DMS53 treated with DMSO at 0.1 percent for 48 hours (cell line): ENCODE data around the gene KRT23.

ENCODE experiments used
- DNase-seq: peaks from one replicate; lab custom pipeline; 2025; ENCODE audit not compliant: unreplicated experiment; lab: John Stamatoyannopoulos, UW

KRT23 gene

DNA sequence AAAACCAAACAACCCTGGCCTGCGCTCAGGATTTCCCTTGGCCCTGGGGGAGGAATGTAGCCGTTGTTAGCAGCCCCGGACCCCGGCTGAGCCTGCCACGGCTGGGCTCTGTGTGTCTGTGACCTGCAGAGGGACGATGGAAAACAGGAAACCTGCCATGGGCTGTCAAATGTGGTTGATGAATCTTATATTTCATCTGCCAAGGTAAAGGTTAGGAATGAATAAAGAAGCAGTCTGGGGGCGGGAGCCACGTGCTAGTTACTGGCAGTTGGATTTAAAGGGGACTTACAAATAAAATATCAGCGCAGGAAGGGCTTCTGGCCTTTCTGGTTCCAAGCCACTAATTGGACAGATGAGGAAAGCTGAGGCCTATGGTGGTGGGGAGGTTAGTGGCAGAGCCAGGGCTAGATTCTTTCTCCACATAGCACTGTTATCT is at the start of gene KRT23:
Gene KRT23, minus strand, starts transcription at position 263 of the 436 bp plus-strand sequence. CDS start 1,043 bp downstream, outside the sequence.
- DNase-seq, result no peak

DNA sequence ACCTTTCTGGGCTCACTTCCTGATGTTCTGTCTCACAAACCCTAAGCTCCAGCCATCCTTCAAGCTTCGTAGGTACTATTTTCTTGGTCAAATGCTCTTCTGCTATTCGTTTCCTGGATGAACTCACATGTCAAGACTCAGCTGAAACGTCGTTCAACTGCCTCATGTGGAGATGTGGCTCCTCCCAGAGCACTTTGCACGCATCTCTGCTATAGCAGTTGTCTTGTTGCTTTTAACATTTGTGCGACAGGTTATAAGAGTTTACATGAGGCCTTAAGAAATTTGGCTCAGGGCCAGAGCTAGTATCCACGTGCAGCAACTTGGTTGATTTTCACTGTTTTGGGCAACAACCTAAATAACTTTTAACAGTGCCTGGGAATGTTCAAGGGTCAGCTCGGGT is 49.5 kb upstream of the KRT23 start:
- no peak for DNase-seq

DNA sequence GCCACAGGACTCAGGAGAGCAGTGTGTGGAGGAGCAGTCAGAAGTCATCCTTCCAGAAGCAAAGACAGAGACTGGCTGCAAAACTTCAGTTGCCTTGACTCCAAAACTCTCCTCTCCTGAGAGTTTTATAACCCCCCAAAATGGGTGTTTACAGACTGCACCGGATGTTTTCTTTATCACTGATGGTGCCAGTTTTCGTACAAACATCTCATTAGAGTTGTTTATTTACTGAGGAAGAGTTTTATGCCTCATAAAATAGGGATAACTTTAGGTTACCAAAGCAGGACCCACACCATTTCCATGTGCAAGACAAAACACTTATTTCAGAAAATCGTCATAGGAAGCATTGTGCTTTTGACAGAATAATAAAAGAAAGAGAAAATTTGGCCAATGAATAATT is 46.8 kb upstream of the KRT23 start, which contains the start of gene KRT40:
Gene KRT40, minus strand, starts transcription at position 101 of the 400 bp plus-strand sequence. Its CDS starts 53 bp downstream, at position 48.
- DNase-seq, result no peak

DNA sequence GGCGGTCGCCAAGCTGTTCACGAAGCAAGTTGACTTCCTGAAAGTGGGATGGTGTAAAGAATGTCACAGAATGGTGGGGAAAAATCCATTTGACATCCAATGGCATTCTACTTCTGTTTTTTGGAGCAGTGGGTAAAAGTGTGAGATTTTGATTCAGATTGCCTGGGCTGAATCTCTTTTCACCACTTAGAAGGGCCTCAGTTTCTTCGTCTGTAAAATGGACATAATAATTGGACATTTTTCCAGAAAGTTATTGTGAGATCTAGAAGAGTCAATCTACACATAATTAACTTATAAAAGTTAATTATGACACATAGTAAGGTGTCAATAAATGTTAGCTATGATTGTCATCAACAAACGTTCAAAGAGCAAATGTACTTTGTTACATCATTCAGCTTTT is 43.7 kb upstream of the KRT23 start:
- DNase-seq, result no peak

GRCh38 chr17:40980596-40980995 is 43.1 kb upstream of the KRT23 start:
- no peak for DNase-seq

- DNase-seq, result no peak
Measured at GRCh38 chr17:40980117-40980516, 42.7 kb upstream of the KRT23 start.

GRCh38 chr17:40978575-40979151 is 41.2 kb upstream of the KRT23 start:
- DNase-seq, result no peak

DNA sequence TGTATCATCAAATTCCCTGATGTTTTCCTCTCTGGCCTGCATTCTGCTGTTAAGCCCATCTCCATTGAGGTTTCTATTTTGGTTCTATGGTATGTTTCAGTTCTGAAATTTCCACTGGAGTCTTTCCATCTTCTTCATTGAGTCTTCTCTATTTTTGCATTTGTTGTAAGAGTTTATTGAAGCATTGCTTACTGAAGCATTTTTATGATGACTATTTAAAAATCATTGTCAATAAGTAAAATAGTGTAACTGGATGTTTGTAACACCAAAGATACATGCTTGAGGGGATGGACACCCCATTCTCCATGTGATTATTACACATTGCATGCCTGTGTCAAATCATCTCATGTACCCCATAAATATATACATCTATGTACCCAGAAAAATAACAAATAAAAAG is 38.1 kb upstream of the KRT23 start:
- no peak for DNase-seq

- DNase-seq, result no peak
Measured at GRCh38 chr17:40974366-40974765, 36.9 kb upstream of the KRT23 start.

DNA sequence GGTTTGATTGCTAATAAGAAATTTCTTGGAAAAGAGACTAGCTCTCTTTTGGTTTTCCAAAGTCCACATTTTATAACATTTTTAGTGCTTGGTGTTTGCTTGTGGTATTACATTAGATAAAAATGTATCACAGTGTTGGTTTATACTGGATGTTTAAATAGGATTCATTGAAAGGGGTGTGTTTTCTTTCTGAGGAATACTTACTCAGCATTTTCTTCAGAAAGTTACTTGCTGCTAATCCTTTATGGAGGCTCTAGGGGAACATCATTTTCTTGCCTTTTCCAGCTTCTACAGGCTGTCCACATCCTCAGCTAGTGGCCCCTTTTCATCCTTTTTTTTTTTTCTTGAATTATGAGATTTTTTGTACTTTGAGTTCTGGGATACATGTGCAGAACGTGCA is 30.1 kb upstream of the KRT23 start:
- DNase-seq, result no peak

DNA sequence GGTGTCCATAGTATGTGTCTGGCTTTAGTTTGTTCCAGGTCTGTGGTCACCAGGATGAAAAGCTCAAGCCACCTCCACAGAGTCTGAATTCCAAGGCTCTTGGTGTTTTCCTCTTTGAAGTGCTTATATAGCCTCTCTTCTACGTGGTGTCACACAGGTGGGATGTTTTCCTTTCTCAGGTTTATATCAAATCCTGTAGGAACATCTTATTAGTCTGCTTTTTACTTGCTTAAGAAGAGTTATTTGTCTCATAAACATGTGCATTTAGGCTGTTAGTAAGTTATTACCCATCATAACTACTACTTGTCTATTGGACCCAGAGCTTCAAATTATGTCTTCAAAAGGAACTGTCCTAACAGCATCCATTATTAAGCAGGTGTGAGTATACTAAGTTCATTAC is 29.4 kb upstream of the KRT23 start, which contains the start of gene KRT39:
Gene KRT39, minus strand, starts transcription at position 101 of the 400 bp plus-strand sequence. Its CDS starts 92 bp downstream, at position 9.
- DNase-seq, result no peak

- DNase-seq, result peak; percentile 5
Measured at GRCh38 chr17:40963838-40964237, 26.4 kb upstream of the KRT23 start.

DNA sequence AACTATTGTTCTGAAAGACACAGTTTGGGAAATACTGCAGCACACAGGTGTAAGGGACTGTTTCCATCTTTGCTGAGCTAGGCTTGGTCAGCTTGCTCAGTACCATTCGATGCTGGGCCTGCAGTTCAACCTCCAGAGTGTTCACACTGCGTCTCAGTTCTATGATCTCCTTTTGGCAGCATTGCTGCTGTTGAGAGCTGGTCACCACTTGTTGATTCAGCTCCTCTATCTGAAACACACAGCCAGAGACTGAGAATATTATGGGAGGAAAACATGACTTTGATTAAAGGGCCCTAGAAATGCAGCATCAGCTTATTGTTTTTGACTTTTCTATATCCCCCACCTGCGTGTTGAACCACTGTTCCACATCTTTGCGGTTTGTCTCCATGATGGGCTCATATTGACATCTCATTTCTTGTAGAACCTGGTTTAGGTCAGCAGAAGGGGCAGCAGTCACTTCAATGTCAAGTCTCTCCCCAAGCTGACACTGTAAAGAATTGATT is 24.7 kb upstream of the KRT23 start:
- no peak for DNase-seq

- no peak for DNase-seq
Measured at GRCh38 chr17:40961591-40961990, 24.1 kb upstream of the KRT23 start.

DNA sequence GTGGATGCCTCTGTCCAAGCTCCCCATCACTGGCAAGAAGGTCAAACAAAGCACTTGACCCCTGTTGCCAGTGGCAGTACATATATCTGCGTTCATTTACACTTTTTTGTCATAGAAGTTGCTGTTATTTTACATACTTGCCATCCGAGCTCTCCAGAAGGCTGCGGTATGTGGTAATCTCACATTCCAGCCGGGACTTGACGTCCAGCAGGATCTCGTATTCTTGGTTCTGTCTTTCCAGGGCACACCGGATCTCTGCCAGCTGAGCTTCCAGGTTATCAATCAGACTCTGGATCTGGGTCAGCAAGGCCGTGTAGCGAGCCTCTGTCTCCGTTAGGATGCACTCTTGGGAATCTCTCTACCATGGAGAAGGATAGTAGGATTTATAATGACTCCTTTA is 22.7 kb upstream of the KRT23 start:
- DNase-seq, result no peak

- peak; percentile 54 for DNase-seq
Measured at GRCh38 chr17:40958086-40958953, 20.9 kb upstream of the KRT23 start.

GRCh38 chr17:40956401-40957254 is 19.2 kb upstream of the KRT23 start:
- peak; percentile 81 for DNase-seq

DNA sequence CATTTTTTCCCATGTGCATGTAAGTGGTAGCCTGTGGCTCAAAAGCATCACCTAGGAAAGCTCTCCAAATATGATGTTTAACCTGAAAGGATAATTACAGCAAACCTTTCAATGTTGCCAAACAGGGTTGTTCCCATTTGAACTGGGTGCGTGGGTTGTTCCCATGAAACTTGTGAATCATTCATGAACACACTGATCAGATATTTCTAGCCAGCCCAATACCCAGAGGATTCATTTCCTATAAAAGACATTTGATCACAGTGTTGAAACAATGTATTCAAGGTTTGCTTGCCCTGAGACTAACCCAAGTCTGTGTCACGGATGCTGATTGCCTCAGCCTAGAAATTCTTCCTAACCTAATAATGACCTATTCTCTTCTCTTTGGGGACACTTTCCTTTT is 16.4 kb upstream of the KRT23 start:
- no peak for DNase-seq

DNA sequence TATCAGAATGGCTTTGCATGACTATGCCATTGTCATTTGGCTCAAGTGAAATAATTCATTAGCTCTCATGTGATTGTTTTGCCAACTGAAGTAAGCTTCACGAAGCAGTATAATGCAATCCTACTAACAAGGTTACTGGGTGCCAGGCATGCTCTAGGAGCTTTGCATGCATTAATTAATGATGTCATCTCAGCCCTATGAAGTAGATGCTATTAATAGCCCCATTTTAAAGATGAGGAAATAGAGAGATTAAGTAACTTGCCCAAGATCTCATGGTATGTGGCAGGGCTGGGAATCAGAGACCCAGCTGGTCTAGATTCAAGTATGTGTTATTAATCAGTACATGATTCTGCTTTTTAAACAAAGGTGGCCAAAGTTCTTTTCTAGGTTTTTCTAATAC is 15.2 kb upstream of the KRT23 start:
- DNase-seq, result no peak

- DNase-seq, result no peak
Measured at GRCh38 chr17:40952154-40952553, 14.7 kb upstream of the KRT23 start.

- DNase-seq, result no peak
Measured at GRCh38 chr17:40951011-40951622, 13.7 kb upstream of the KRT23 start.
